Loucy (cell line): ENCODE measurements around the gene TNS3.

ENCODE experiments used
- H2AFZ ChIP-seq: fragments of 200-600 bp; sonication (generic); 2 replicates; pipeline ENCODE4 v1.6.0; 2016; ENCODE audit warnings: antibody characterized with exemption, mild to moderate bottlenecking, low read length, moderate library complexity
- H3F3A ChIP-seq: fragments of 200-600 bp; 2 replicates; pipeline ENCODE4 v1.6.0; 2016; ENCODE audit warnings: antibody characterized with exemption, low read depth, mild to moderate bottlenecking
- H3K27me3 ChIP-seq: fragments of 200-600 bp; sonication (generic); 2 replicates; pipeline ENCODE4 v1.6.1; 2014; ENCODE audit warnings: low read length, mild to moderate bottlenecking; ENCODE audit not compliant: insufficient read depth, poor library complexity, severe bottlenecking
- H3K36me3 ChIP-seq: fragments of 200-600 bp; sonication (generic); 2 replicates; pipeline ENCODE4 v1.6.1; 2016; ENCODE audit warnings: low read length; ENCODE audit not compliant: insufficient read depth
- H3K4me1 ChIP-seq: fragments of 200-600 bp; sonication (generic); 2 replicates; pipeline ENCODE4 v1.5.1; 2014; ENCODE audit warnings: low read length, mild to moderate bottlenecking; ENCODE audit not compliant: insufficient read depth, poor library complexity, severe bottlenecking
- H3K4me2 ChIP-seq: fragments of 200-600 bp; sonication (generic); 2 replicates; pipeline ENCODE4 v1.6.0; 2014; ENCODE audit warnings: antibody characterized with exemption, low read length, low read depth, mild to moderate bottlenecking; ENCODE audit not compliant: poor library complexity, severe bottlenecking
- H3K4me3 ChIP-seq: fragments of 200-600 bp; sonication (generic); 2 replicates; pipeline ENCODE4 v1.5.1; 2014; ENCODE audit warnings: low read length, mild to moderate bottlenecking, mixed read lengths; ENCODE audit not compliant: poor library complexity, severe bottlenecking
- H3K79me2 ChIP-seq: fragments of 200-600 bp; sonication (generic); 2 replicates; pipeline ENCODE4 v1.6.1; 2014; ENCODE audit warnings: low read length; ENCODE audit not compliant: insufficient read depth
- H3K9ac ChIP-seq: fragments of 200-600 bp; sonication (generic); 2 replicates; pipeline ENCODE4 v1.6.0; 2014; ENCODE audit warnings: mild to moderate bottlenecking, low read depth, low read length, moderate library complexity; ENCODE audit not compliant: poor library complexity, severe bottlenecking
- H3K9me2 ChIP-seq: fragments of 200-600 bp; sonication (generic); replicated peaks from 2 replicates; pipeline ENCODE4 v1.6.1; 2016; ENCODE audit warnings: low read depth, low read length, mixed read lengths
- H3K9me3 ChIP-seq: fragments of 200-600 bp; sonication (generic); 2 replicates; pipeline ENCODE4 v1.6.1; 2014; ENCODE audit warnings: mild to moderate bottlenecking, antibody characterized with exemption, low read length, low read depth; ENCODE audit not compliant: insufficient read depth
- H4K20me1 ChIP-seq: fragments of 200-600 bp; sonication (generic); 2 replicates; pipeline ENCODE4 v1.6.0; 2014; ENCODE audit warnings: antibody characterized with exemption, low read length, mild to moderate bottlenecking; ENCODE audit not compliant: insufficient read depth, poor library complexity, severe bottlenecking
- EZH2phosphoT487 ChIP-seq: fragments of 200-600 bp; IDR thresholded peaks from 2 replicates; pipeline ENCODE4 v1.6.1; 2018; ENCODE audit warnings: antibody characterized with exemption, mild to moderate bottlenecking, moderate library complexity, borderline replicate concordance
- TF ChIP-seq, protein P1 (sequence below): fragments of 200-600 bp; sonication (generic); conservative IDR thresholded peaks from 2 replicates; pipeline ENCODE4 v1.5.1; 2014; ENCODE audit warnings: mild to moderate bottlenecking, antibody characterized with exemption, low read length

The TNS3 gene

DNA sequence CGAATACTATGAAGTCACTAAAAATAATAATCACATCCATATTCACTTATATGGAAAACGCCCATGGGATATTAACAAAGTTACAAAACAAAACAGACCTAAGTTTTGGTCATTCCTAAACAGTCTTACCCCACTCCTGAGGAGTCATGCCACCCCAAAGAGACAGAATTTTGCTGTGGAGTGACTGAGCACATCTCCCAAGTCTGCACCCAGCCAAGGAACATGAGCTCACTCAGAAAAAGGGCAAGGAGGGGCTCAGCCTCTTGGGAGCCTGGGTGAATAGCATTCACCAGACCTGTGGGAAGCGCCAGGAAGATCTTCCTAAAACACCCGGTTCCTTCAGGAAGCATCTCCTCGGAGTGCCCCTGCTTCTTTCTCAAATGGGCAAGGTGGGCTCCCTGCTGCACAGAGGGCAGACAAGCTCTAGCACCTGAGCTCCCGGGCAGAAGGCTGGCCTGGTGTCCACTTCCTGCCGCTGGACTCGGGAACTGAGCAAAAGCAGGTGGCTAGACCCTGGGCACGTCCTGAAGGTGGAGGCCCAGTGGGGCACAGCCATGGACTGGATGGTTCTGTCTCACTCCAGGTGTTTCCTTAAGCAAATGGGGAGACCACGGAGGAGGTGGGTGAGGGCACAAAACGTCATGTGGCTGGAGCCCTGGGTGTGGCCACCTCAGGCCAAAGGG, 31.0 kb downstream of the TNS3 start:
- Histone ChIP-seq H3K9ac (no peak overlapping the region), H3K4me3 (no peak overlapping the region), H3K27me3 (no peaks in the 10 kb centered on the region), H3K9me2 (no peaks in the 10 kb centered on the region), H2AFZ (no peak overlapping the region), H3K79me2 (no peaks in the 10 kb centered on the region), H3K4me2 (no peak overlapping the region), H4K20me1 (no peaks in the 10 kb centered on the region), H3K4me1 (no peaks in the 10 kb centered on the region), H3K36me3 (no peaks in the 10 kb centered on the region), H3F3A (no peaks in the 10 kb centered on the region), H3K9me3 (0 out of 2 replicates have a peak, but pooled peaks cover 3% of the 10 kb centered on the region)
- TF ChIP-seq, protein P1, sequence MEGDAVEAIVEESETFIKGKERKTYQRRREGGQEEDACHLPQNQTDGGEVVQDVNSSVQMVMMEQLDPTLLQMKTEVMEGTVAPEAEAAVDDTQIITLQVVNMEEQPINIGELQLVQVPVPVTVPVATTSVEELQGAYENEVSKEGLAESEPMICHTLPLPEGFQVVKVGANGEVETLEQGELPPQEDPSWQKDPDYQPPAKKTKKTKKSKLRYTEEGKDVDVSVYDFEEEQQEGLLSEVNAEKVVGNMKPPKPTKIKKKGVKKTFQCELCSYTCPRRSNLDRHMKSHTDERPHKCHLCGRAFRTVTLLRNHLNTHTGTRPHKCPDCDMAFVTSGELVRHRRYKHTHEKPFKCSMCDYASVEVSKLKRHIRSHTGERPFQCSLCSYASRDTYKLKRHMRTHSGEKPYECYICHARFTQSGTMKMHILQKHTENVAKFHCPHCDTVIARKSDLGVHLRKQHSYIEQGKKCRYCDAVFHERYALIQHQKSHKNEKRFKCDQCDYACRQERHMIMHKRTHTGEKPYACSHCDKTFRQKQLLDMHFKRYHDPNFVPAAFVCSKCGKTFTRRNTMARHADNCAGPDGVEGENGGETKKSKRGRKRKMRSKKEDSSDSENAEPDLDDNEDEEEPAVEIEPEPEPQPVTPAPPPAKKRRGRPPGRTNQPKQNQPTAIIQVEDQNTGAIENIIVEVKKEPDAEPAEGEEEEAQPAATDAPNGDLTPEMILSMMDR = no peak
- no peak for TF ChIP-seq EZH2phosphoT487

DNA sequence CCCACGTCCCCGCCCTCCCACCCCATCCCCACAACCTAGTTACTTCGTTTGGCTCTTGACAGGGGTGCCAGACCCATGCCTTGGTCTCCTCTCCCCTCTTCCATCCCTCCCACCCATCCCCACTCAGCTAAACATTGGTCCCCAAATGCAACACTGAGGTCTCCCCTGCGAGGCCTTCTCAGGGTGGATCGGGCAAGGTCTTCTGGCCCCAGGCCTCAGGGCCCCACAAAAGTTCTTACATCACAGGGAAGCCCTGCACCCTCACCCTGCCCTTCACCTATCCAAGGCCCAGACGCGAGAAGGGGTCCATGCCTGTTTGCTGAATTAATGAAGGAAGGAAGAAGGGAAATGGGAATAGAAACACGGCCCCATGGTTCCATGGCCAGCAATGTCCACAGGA, 32.0 kb downstream of the TNS3 start:
- H3K27me3 ChIP-seq = no peaks in the 10 kb centered on the region
- 0 out of 2 replicates have a peak, but pooled peaks cover 3% of the 10 kb centered on the region for H3K9me3 ChIP-seq
- no peaks in the 10 kb centered on the region for H4K20me1 ChIP-seq
- no peak overlapping the region for H3K4me3 ChIP-seq
- H3K79me2 ChIP-seq = no peaks in the 10 kb centered on the region
- H2AFZ ChIP-seq = no peak overlapping the region
- no peaks in the 10 kb centered on the region for H3K9me2 ChIP-seq
- no peak for TF ChIP-seq EZH2phosphoT487
- TF ChIP-seq, protein P1 = no peak
- H3K9ac ChIP-seq = no peak overlapping the region
- H3K4me1 ChIP-seq = no peaks in the 10 kb centered on the region
- H3K4me2 ChIP-seq = no peak overlapping the region
- H3K36me3 ChIP-seq = no peaks in the 10 kb centered on the region
- no peaks in the 10 kb centered on the region for H3F3A ChIP-seq

DNA sequence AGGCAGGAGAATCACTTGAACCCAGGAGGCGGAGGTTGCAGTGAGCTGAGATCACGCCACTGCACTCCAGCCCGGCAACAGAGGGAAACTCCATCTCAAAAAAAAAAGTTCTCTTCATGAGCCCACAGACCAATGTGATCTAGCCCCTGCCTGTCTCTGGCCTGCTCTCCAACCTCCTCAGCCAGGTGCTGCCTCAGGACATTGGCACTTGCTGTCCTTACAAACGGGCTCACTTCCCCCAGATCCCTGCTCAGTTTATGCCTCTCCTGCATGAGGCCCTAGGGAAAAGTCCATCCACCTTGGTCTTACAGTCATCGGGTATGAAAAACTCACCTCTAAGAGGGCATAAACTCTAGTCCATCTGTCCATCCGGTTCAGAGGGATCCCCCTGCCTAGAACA, 32.5 kb downstream of the TNS3 start:
- Histone ChIP-seq H2AFZ (no peak overlapping the region), H3K4me1 (no peaks in the 10 kb centered on the region), H3K4me3 (no peak overlapping the region), H3K9ac (no peak overlapping the region), H3K27me3 (no peaks in the 10 kb centered on the region), H3K9me3 (0 out of 2 replicates have a peak, but pooled peaks cover 3% of the 10 kb centered on the region), H3K36me3 (no peaks in the 10 kb centered on the region), H4K20me1 (no peaks in the 10 kb centered on the region), H3F3A (no peaks in the 10 kb centered on the region), H3K9me2 (no peaks in the 10 kb centered on the region), H3K79me2 (no peaks in the 10 kb centered on the region), H3K4me2 (no peak overlapping the region)
- no peak for TF ChIP-seq EZH2phosphoT487
- TF ChIP-seq, protein P1 = no peak
